ENCODE data around the gene MACROH2A2. TPM values are rescaled to one million over a fixed set of nuclear protein-coding genes. Genes with fewer than 3 reads are reported as not detected.

Gene MACROH2A2
- total RNA-seq, 3 donors from 2014 or later (not counting 1 experiment from before 2014, with no cell fraction given), result 0.78 to 1.4 (median 1.1) TPM

DNA sequence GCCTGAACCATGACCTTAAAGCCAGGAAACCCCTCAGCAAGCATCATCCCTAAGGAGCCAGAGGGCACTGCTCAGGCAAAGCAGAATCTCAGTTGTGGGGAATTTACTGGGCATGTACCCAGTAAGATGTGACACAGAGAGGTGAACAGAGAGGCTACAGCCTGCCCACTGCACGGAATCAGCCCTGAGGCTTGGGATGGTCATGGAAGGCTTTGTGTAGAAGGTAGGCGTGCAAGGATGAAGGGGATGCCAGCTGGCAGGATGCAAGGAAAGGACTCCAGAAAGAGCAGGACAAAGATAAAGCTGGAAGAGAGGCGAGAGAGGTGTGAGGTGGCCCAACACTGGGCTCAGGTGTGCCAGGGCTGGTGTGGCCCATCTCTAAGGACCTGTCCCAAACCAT lies 82.4 kb downstream of the MACROH2A2 start:
- Mint-ChIP-seq H3K36me3 (no peaks in the 10 kb centered on the region), H3K27ac (no peak overlapping the region), H3K4me3 (no peak overlapping the region), H3K4me1 (peaks cover 29 to 45% of the 10 kb centered on the region in 2 donors), H3K27me3 (ENCODE audit: low read depth in 2 of 2) (no peaks in the 10 kb centered on the region), H3K9me3 (no peaks in the 10 kb centered on the region)
- H3K36me3 ChIP-seq (ENCODE audit: control insufficient read depth, insufficient read depth, low read length), result peaks cover 4% of the 10 kb centered on the region
- no peak overlapping the region for H3K4me3 ChIP-seq (ENCODE audit: low read length)
- ATAC-seq (no peak), DNase-seq (no peak)
- intact Hi-C loops (cut with micrococcal nuclease), result no loop called here
- H3K27me3 ChIP-seq (ENCODE audit: control insufficient read depth, insufficient read depth, low read length), result no peaks in the 10 kb centered on the region
- 93% methylated on average over 3 of the region's 3 CpGs for WGBS (ENCODE audit: insufficient coverage)
- H3K9me3 ChIP-seq (ENCODE audit: control insufficient read depth, insufficient read depth, low read length), result no peaks in the 10 kb centered on the region
- no peak overlapping the region for H3K27ac ChIP-seq (ENCODE audit: low read length)
- H3K4me1 ChIP-seq (ENCODE audit: control insufficient read depth, insufficient read depth, low read length), result peaks cover 20% of the 10 kb centered on the region
- TF ChIP-seq CTCF (IDR thresholded peaks at IDR 0.05), result no peak

- Mint-ChIP-seq H3K4me3 (no peak overlapping the region), H3K27me3 (ENCODE audit: low read depth in 2 of 2) (no peaks in the 10 kb centered on the region), H3K36me3 (no peaks in the 10 kb centered on the region), H3K9me3 (no peaks in the 10 kb centered on the region), H3K4me1 (peaks cover 29 to 45% of the 10 kb centered on the region in 2 donors), H3K27ac (no peak overlapping the region)
- Histone ChIP-seq H3K9me3 (ENCODE audit: control insufficient read depth, insufficient read depth, low read length) (no peaks in the 10 kb centered on the region), H3K27ac (ENCODE audit: low read length) (no peak overlapping the region), H3K4me3 (ENCODE audit: low read length) (no peak overlapping the region), H3K27me3 (ENCODE audit: control insufficient read depth, insufficient read depth, low read length) (no peaks in the 10 kb centered on the region), H3K36me3 (ENCODE audit: control insufficient read depth, insufficient read depth, low read length) (peaks cover 4% of the 10 kb centered on the region), H3K4me1 (ENCODE audit: control insufficient read depth, insufficient read depth, low read length) (peaks cover 20% of the 10 kb centered on the region)
- 83% methylated on average over 5 of the region's 7 CpGs for WGBS (ENCODE audit: insufficient coverage)
- intact Hi-C loops (cut with micrococcal nuclease), result no loop called here
- no peak for ATAC-seq
- DNase-seq, result no peak
- no peak for TF ChIP-seq CTCF (IDR thresholded peaks at IDR 0.05)
Measured at GRCh38 chr10:70135684-70136083, 83.0 kb downstream of the MACROH2A2 start.

GRCh38 chr10:70137135-70137534 lies 84.5 kb downstream of the MACROH2A2 start:
- no peaks in the 10 kb centered on the region for H3K27me3 Mint-ChIP-seq (ENCODE audit: low read depth in 2 of 2)
- no peaks in the 10 kb centered on the region for H3K27me3 ChIP-seq (ENCODE audit: control insufficient read depth, insufficient read depth, low read length)
- H3K4me1 Mint-ChIP-seq, result peaks cover 25 to 37% of the 10 kb centered on the region in 2 donors
- WGBS (ENCODE audit: insufficient coverage), result 69% methylated on average over 6 of the region's 9 CpGs
- H3K4me3 Mint-ChIP-seq, result no peak overlapping the region
- no peak overlapping the region for H3K4me3 ChIP-seq (ENCODE audit: low read length)
- no peaks in the 10 kb centered on the region for H3K36me3 Mint-ChIP-seq
- intact Hi-C loops (cut with micrococcal nuclease), result no loop called here
- ATAC-seq, result no peak
- H3K27ac ChIP-seq (ENCODE audit: low read length), result no peak overlapping the region
- H3K9me3 Mint-ChIP-seq, result no peaks in the 10 kb centered on the region
- H3K4me1 ChIP-seq (ENCODE audit: control insufficient read depth, insufficient read depth, low read length), result peaks cover 12% of the 10 kb centered on the region
- no peaks in the 10 kb centered on the region for H3K9me3 ChIP-seq (ENCODE audit: control insufficient read depth, insufficient read depth, low read length)
- DNase-seq, result no peak
- TF ChIP-seq CTCF (IDR thresholded peaks at IDR 0.05), result no peak
- no peak overlapping the region for H3K27ac Mint-ChIP-seq
- H3K36me3 ChIP-seq (ENCODE audit: control insufficient read depth, insufficient read depth, low read length), result peaks cover 4% of the 10 kb centered on the region
